Endothelial cell (in vitro differentiated cells): Measurements from ENCODE around the gene TMEM204. TPM values are rescaled to one million over a fixed set of nuclear protein-coding genes. Genes with fewer than 3 reads are reported as not detected.

Experiments
- DNase-seq: peaks from one replicate; pipeline ENCODE4 v3.0.0; 2021; ENCODE audit warnings: low spot score
- H3K27ac Mint-ChIP-seq: one replicate; pipeline ENCODE4 v1.8.0; 2021; ENCODE audit warnings: mixed read lengths, inconsistent platforms; ENCODE audit not compliant: unreplicated experiment
- H3K27me3 Mint-ChIP-seq: one replicate; pipeline ENCODE4 v1.8.0; 2021; ENCODE audit warnings: mild to moderate bottlenecking, moderate library complexity, mixed read lengths, inconsistent platforms; ENCODE audit not compliant: unreplicated experiment
- H3K36me3 Mint-ChIP-seq: one replicate; pipeline ENCODE4 v1.8.0; 2021; ENCODE audit warnings: mild to moderate bottlenecking, low read depth, mixed read lengths, inconsistent platforms; ENCODE audit not compliant: unreplicated experiment
- H3K4me1 Mint-ChIP-seq: one replicate; pipeline ENCODE4 v1.8.0; 2021; ENCODE audit warnings: mild to moderate bottlenecking, mixed read lengths, inconsistent platforms; ENCODE audit not compliant: unreplicated experiment
- H3K4me3 Mint-ChIP-seq: one replicate; pipeline ENCODE4 v1.8.0; 2021; ENCODE audit warnings: mild to moderate bottlenecking, mixed read lengths, inconsistent platforms; ENCODE audit not compliant: unreplicated experiment
- H3K9me3 Mint-ChIP-seq: one replicate; pipeline ENCODE4 v1.8.0; 2021; ENCODE audit warnings: mixed read lengths, inconsistent platforms; ENCODE audit not compliant: unreplicated experiment
- total RNA-seq: library from RNA; stranded (reverse); fragmentation: NEBNext Ultra II Directional; extraction: Animal tissue kit (Norgen Biotek cat#: 25700); gene quantifications from one replicate; pipeline ENCODE4 v1.2.1, GENCODE V29; 2021; ENCODE audit not compliant: unreplicated experiment
- TF ChIP-seq, protein P1 (sequence below): fragments of 200-600 bp; sonication (generic); IDR thresholded peaks from one replicate; pipeline ENCODE4 v1.5.0; 2021; ENCODE audit warnings: antibody characterized with exemption; ENCODE audit not compliant: unreplicated experiment

Gene TMEM204
- total RNA-seq, 1 donor from 2014 or later, result 66.3 TPM

DNA sequence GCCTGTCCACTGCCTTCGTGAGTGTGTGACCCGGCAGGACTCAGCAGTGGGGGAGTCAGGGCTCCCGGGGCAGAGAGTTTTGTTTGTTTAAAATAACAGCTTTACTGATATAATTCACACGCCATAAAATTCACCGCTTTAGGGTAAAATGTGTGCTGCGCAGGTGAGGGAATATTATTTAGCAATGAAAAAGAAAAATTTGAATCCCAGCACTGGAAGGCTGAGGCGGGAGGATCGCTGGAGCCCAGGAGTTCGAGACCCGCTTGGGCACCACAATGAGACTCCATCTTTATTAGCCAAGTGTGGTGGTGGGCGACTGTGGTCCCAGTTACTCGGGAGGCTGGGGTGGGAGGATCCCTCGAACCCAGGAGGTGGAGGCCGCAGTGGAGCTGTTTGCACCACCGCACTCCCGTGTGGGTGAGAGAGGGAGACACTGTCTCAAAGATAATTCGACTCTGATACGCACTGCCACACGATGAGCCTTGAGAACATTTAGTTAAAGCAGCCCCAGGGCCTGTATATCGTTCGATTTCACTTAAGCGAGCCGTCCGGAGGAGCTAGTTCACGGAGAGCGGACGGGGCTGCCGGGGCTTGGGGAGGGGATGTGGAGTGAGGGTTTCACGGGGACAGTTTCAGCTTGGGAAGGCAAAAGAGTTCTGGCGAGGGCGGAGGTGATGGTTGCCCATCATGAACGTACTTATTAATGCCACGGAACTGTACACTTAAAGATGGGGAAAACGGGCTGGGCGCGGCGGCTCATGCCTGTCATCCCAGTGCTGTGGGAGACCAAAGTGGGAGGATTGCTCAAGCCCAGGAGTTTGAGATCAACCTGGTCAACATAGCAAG, 30.1 kb upstream of the TMEM204 start:
- TF ChIP-seq, protein P1, sequence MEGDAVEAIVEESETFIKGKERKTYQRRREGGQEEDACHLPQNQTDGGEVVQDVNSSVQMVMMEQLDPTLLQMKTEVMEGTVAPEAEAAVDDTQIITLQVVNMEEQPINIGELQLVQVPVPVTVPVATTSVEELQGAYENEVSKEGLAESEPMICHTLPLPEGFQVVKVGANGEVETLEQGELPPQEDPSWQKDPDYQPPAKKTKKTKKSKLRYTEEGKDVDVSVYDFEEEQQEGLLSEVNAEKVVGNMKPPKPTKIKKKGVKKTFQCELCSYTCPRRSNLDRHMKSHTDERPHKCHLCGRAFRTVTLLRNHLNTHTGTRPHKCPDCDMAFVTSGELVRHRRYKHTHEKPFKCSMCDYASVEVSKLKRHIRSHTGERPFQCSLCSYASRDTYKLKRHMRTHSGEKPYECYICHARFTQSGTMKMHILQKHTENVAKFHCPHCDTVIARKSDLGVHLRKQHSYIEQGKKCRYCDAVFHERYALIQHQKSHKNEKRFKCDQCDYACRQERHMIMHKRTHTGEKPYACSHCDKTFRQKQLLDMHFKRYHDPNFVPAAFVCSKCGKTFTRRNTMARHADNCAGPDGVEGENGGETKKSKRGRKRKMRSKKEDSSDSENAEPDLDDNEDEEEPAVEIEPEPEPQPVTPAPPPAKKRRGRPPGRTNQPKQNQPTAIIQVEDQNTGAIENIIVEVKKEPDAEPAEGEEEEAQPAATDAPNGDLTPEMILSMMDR, result no peak
- H3K27me3 Mint-ChIP-seq, result peaks cover 3% of the 10 kb centered on the region
- H3K4me3 Mint-ChIP-seq, result no peak overlapping the region
- H3K4me1 Mint-ChIP-seq, result no peaks in the 10 kb centered on the region
- no peak for DNase-seq
- no peaks in the 10 kb centered on the region for H3K9me3 Mint-ChIP-seq
- peaks cover 19% of the 10 kb centered on the region for H3K36me3 Mint-ChIP-seq
- H3K27ac Mint-ChIP-seq, result no peak overlapping the region

DNA sequence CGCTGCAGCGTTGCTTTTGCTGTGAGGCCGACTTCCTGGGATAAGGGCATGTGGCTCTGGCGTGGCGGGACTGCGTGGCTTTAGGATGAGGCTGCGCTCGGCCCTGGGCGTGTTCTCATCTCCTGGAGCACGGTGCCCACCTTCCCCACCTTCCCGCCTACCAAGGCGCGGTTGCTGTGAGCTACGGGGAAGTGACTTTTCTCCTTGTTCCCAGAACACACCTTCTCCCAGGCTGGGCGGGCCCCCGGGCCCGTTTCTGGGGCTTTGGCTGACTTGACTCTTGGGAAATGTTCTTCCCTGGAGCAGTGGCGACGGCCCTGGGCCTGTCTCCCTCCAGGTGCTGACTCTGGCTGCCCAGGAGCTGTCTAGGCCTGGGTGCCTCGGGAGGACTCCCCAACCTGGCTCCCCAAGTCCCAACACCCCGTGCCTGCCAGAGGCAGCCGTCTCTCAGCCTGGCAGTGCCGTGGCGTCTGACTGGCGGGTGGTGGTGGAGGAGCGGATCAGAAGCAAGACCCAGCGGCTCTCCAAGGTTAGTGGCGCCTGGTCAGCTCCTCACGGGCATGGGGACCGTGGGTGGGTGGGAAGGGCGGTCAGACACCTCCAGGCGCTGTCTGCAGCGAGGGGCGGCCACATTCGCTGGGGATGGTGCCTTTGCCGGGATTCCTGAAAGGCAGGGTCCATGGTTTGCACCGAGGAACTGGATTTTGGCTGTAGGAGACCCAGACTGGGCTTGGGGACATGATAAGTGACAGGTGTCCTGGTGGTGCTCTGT, 28.2 kb upstream of the TMEM204 start:
- Mint-ChIP-seq H3K27me3 (peaks cover 7% of the 10 kb centered on the region), H3K4me1 (no peaks in the 10 kb centered on the region), H3K4me3 (no peak overlapping the region), H3K9me3 (no peaks in the 10 kb centered on the region), H3K36me3 (peaks cover 16% of the 10 kb centered on the region), H3K27ac (no peak overlapping the region)
- DNase-seq, result no peak
- TF ChIP-seq, protein P1, result no peak

DNA sequence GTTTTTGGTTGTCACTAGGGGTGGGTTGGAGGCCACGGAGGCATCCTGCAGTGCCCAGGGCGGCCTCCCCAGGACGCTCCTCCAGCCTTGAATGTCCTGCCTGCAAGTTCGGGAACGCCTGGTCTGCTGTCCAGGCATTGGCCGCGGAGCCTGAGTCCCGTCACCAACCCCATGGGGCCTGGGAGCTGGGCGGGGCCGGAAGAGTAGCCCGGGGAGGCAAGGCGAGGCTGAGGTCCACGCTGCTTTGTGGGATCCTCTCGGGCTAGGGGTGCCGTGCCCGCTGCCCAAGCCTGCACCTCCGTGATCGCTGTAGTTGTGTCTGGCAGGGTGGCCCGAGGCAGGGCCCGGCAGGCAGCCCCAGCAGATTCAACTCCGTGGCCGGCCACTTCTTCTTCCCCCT, 27.6 kb upstream of the TMEM204 start:
- H3K4me1 Mint-ChIP-seq, result no peaks in the 10 kb centered on the region

DNA sequence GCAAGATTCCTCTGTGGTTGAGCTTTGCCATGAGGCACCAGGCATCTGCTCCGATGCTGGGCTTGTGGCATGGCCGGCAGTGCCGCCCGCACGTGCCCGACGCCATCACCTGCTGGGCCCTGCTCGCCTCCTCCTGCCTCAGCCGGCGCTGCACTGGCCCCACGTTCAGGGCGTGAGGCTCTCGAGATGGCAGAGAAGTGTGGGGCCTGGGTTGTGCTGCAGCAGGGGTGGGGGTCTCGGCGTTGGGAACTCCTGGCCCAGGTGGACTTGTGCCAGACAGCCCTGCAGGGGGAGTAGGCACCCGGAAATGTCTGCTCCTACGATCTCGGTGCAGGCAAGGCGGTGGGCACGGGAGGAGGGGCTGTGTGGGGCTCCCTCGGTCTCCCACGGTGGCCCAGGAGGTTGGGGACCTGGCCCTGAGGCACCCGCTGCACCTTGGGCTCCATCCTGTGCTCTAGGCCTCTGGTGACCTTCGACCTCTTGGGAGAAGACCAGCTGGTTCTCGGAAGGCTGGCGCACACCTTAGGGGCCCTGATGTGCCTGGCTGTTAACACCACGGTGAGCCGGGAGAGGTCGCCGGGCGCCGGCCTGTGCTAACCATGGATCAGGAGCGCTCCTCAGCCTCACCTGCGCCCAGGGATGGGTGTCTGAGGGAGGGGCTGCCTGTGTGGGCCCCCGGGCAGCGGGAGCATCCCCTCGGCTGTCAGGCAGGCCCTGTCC, 26.8 kb upstream of the TMEM204 start:
- no peaks in the 10 kb centered on the region for H3K9me3 Mint-ChIP-seq
- no peaks in the 10 kb centered on the region for H3K4me1 Mint-ChIP-seq
- TF ChIP-seq, protein P1, result no peak
- DNase-seq, result no peak
- H3K36me3 Mint-ChIP-seq, result peaks cover 19% of the 10 kb centered on the region
- H3K27ac Mint-ChIP-seq, result no peak overlapping the region
- peak overlapping the region; percentile 21 for H3K4me3 Mint-ChIP-seq
- H3K27me3 Mint-ChIP-seq, result peaks cover 11% of the 10 kb centered on the region

More for the DNA sequence above, 27.6 kb upstream of the TMEM204 start:
- Mint-ChIP-seq H3K4me3 (no peak overlapping the region), H3K36me3 (peaks cover 16% of the 10 kb centered on the region), H3K27me3 (peaks cover 8% of the 10 kb centered on the region), H3K9me3 (no peaks in the 10 kb centered on the region), H3K27ac (no peak overlapping the region)
- TF ChIP-seq, protein P1, result no peak
- no peak for DNase-seq
